Uterus (tissue), 2 donors: ENCODE results near the gene IL16.

Experiments used
- CTCF ChIP-seq, 4 experiments: fragments of 200-600 bp in 2 of 4; fragments of 450-650 bp in 2 of 4; sonication (generic) in 2 of 4; IDR thresholded peaks; one replicate each; pipeline ENCODE4 v1.5.1; 2016 to 2019; ENCODE audit warnings: antibody characterized with exemption in 4 of 4, mild to moderate bottlenecking in 2 of 4, moderate library complexity in 1 of 4
- POLR2A ChIP-seq, 2 donors: fragments of 450-650 bp; IDR thresholded peaks; one replicate each; pipeline ENCODE4 v1.6.1; 2016; ENCODE audit warnings: antibody characterized with exemption in 2 of 2, mild to moderate bottlenecking in 1 of 2, moderate library complexity in 1 of 2

GRCh38 chr15:81178365-81178764 lies 18.3 kb upstream of the IL16 start:
- TF ChIP-seq POLR2A (IDR thresholded peaks at IDR 0.05) (no peak), CTCF (IDR thresholded peaks at IDR 0.05) (no peak)
